ENCODE measurements around the gene GNAT2. TPM values are rescaled to one million over a fixed set of nuclear protein-coding genes. Genes with fewer than 3 reads are reported as not detected.

The GNAT2 gene
- total and polyA plus RNA-seq, 12 donors = 0.04 TPM; not detected in 11

- DNase-seq (no peak), ATAC-seq (no peak)
- no peak for TF ChIP-seq CTCF (IDR thresholded peaks at IDR 0.05)
- no peaks in the 10 kb centered on the region for H3K9me3 ChIP-seq
- WGBS, 2 donors = 60 to 62% methylated on average over 1 of the region's 1 CpG
- H3K27ac ChIP-seq = no peak overlapping the region
- intact Hi-C loops (cut with DNase I) = no loop called here
- no peaks in the 10 kb centered on the region for H3K27me3 ChIP-seq
- no peak overlapping the region for H3K4me3 ChIP-seq
- peaks cover 0 to 17% (median 0%) of the 10 kb centered on the region in 9 donors for H3K4me1 ChIP-seq
- H3K36me3 ChIP-seq = peaks cover 0 to 18% (median 0%) of the 10 kb centered on the region in 9 donors
These were observed 14.0 kb downstream of the GNAT2 start for GRCh38 chr1:109605381-109605780.

- Histone ChIP-seq H3K4me3 (no peak overlapping the region), H3K27me3 (no peaks in the 10 kb centered on the region), H3K4me1 (peaks cover 0 to 17% (median 0%) of the 10 kb centered on the region in 9 donors), H3K27ac (no peak overlapping the region), H3K36me3 (peaks cover 0 to 35% (median 0%) of the 10 kb centered on the region in 9 donors), H3K9me3 (no peaks in the 10 kb centered on the region)
- WGBS, 2 donors = 96 to 98% methylated on average over 3 of the region's 3 CpGs
- no peak for DNase-seq
- intact Hi-C loops (cut with DNase I) = no loop called here
- no peak for TF ChIP-seq CTCF (IDR thresholded peaks at IDR 0.05)
- ATAC-seq = no peak
These were observed 16.2 kb downstream of the GNAT2 start for GRCh38 chr1:109603229-109603628.

DNA sequence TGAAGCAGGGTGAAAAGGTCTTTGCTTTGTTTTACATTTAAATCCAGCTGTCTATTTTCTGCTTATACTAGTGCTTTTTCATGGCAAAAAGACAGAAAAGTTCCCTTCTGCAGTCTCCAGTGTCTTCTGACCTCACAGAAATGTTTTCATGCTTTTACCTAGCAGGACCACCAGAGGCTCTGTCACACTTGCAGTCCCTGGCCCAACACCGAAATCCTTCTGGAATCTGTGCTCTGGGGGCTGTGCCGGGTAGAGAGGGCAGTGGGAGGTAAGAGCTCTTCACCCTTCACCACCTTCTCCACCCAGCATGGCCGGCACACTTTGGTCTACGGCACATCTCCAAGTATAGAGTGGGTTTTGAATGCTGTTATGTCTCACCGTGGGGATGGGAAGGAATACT is 20.8 kb downstream of the GNAT2 start:
- 88% methylated on average over 5 of the region's 5 CpGs for WGBS, 2 donors
- intact Hi-C loops (cut with DNase I) = no loop called here

DNA sequence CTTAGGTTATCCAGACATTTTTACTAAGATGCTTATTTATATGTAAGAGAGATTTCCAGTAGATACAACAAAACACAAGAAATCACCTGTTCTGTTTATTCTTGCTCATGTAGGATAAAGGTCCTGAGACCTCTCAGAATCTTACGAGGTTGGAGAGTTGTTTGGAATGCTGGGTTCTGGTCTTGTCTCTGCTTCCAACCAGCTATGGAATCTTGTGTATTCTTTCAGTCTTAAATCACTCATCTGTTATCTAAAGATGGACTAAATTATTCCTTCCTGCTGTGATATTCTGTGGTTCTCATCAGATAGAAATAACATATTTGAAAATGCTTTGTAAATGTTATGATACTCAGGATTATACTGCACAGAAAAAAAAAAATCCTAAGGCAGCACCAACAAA is 21.3 kb downstream of the GNAT2 start:
- Histone ChIP-seq H3K36me3 (peaks cover 0 to 75% (median 5%) of the 10 kb centered on the region in 9 donors), H3K9me3 (no peaks in the 10 kb centered on the region), H3K4me3 (no peak overlapping the region), H3K27me3 (no peaks in the 10 kb centered on the region), H3K4me1 (no peaks in the 10 kb centered on the region), H3K27ac (no peak overlapping the region)
- no peak for TF ChIP-seq CTCF (IDR thresholded peaks at IDR 0.05)
- ATAC-seq = no peak
- WGBS, 2 donors = 90 to 93% methylated on average over 1 of the region's 1 CpG
- DNase-seq = no peak
- intact Hi-C loops (cut with DNase I) = no loop called here

More for the DNA sequence above, 20.8 kb downstream of the GNAT2 start:
- no peaks in the 10 kb centered on the region for H3K9me3 ChIP-seq
- no peak overlapping the region for H3K27ac ChIP-seq
- no peak overlapping the region for H3K4me3 ChIP-seq
- no peak for ATAC-seq
- peaks cover 0 to 70% (median 5%) of the 10 kb centered on the region in 9 donors for H3K36me3 ChIP-seq
- H3K27me3 ChIP-seq = no peaks in the 10 kb centered on the region
- peaks cover 0 to 4% (median 0%) of the 10 kb centered on the region in 9 donors for H3K4me1 ChIP-seq
- DNase-seq = no peak
- no peak for TF ChIP-seq CTCF (IDR thresholded peaks at IDR 0.05)

Measured in heart right ventricle (tissue), 16 donors.